ENCODE data around the gene MLST8.
A peak's percentile ranks its signal among the peaks of the same experiment; 100 is the strongest.

Gene MLST8

DNA sequence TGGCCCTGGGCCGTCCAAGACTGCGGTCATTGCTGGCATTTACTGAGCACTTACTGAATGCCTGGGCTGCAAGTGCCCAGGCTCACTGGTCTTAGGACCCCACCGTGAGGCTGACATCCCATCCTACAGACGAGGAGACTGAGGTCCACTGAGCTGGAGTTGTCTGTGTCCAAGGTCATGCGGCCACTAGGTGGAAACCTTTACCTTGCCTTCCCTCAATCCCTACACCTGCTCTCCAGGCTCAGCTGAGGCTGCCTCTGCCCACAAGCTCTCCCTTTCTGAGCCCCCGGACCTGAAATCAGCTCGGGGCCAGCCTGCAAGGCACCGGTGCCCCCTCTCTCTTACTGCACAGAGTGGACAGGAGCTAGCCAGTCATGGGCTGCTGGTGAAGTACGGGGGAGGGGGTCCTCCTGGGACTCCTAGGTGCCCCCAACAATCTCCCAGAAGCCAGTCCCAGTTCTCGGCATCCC, 10.4 kb upstream of the MLST8 start (continued):
- no peak for TF ChIP-seq ZNF18 (tag by site-specific recombination; IDR thresholded peaks at IDR 0.05)
- TF ChIP-seq SCRT1 (tag by site-specific recombination; IDR thresholded peaks at IDR 0.05; ENCODE audit: borderline replicate concordance), result no peak
- no peak for TF ChIP-seq ATF2 (tag by site-specific recombination; IDR thresholded peaks at IDR 0.05; ENCODE audit: low read depth)
- TF ChIP-seq SALL2 (tag by site-specific recombination; IDR thresholded peaks at IDR 0.05; ENCODE audit: borderline replicate concordance), result no peak
- TF ChIP-seq ZNF362 (tag by site-specific recombination; IDR thresholded peaks at IDR 0.05), result no peak
- no peak for TF ChIP-seq ZNF596 (tag by site-specific recombination; IDR thresholded peaks at IDR 0.05)
- peak; percentile 52; the same call in 1 of the 2 replicates for TF ChIP-seq ZEB2 (tag by site-specific recombination; IDR thresholded peaks at IDR 0.05)
- TF ChIP-seq GLIS2 (tag by site-specific recombination; IDR thresholded peaks at IDR 0.05), result no peak
- peak; percentile 83; the same call in 1 of the 2 replicates for TF ChIP-seq ZBTB7A (tag by site-specific recombination; IDR thresholded peaks at IDR 0.05; ENCODE audit: low read depth)
- TF ChIP-seq GLI4 (tag by site-specific recombination; IDR thresholded peaks at IDR 0.05), result no peak
- peak; percentile 70; the same call in 1 of the 2 replicates for TF ChIP-seq ZSCAN30 (tag by site-specific recombination; IDR thresholded peaks at IDR 0.05)
- no peak for TF ChIP-seq ZNF146 (tag by site-specific recombination; IDR thresholded peaks at IDR 0.05)
- no peak for TF ChIP-seq SCRT2 (tag by site-specific recombination; IDR thresholded peaks at IDR 0.05)
- TF ChIP-seq ZNF155 (tag by site-specific recombination; IDR thresholded peaks at IDR 0.05), result no peak
- no peak; the same call in 1 of the 2 replicates for TF ChIP-seq KLF17 (tag by site-specific recombination; IDR thresholded peaks at IDR 0.05)
- no peak for TF ChIP-seq ZNF274 (IDR thresholded peaks at IDR 0.05; ENCODE audit: low read length)
- no peak for TF ChIP-seq ZNF274 (tag by site-specific recombination; IDR thresholded peaks at IDR 0.05; ENCODE audit: borderline replicate concordance)
- TF ChIP-seq, protein P1, sequence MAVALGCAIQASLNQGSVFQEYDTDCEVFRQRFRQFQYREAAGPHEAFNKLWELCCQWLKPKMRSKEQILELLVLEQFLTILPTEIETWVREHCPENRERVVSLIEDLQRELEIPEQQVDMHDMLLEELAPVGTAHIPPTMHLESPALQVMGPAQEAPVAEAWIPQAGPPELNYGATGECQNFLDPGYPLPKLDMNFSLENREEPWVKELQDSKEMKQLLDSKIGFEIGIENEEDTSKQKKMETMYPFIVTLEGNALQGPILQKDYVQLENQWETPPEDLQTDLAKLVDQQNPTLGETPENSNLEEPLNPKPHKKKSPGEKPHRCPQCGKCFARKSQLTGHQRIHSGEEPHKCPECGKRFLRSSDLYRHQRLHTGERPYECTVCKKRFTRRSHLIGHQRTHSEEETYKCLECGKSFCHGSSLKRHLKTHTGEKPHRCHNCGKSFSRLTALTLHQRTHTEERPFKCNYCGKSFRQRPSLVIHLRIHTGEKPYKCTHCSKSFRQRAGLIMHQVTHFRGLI (tag by site-specific recombination; IDR thresholded peaks at IDR 0.05), result no peak
- TF ChIP-seq, protein P2, sequence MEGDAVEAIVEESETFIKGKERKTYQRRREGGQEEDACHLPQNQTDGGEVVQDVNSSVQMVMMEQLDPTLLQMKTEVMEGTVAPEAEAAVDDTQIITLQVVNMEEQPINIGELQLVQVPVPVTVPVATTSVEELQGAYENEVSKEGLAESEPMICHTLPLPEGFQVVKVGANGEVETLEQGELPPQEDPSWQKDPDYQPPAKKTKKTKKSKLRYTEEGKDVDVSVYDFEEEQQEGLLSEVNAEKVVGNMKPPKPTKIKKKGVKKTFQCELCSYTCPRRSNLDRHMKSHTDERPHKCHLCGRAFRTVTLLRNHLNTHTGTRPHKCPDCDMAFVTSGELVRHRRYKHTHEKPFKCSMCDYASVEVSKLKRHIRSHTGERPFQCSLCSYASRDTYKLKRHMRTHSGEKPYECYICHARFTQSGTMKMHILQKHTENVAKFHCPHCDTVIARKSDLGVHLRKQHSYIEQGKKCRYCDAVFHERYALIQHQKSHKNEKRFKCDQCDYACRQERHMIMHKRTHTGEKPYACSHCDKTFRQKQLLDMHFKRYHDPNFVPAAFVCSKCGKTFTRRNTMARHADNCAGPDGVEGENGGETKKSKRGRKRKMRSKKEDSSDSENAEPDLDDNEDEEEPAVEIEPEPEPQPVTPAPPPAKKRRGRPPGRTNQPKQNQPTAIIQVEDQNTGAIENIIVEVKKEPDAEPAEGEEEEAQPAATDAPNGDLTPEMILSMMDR (tag by site-specific recombination; IDR thresholded peaks at IDR 0.05), result peak; percentile 89
- no peak for TF ChIP-seq TSHZ1 (tag by site-specific recombination; IDR thresholded peaks at IDR 0.05; ENCODE audit: borderline replicate concordance)
- TF ChIP-seq PRDM10 (tag by site-specific recombination; IDR thresholded peaks at IDR 0.05), result no peak
- no peak for TF ChIP-seq ZNF791 (tag by site-specific recombination; IDR thresholded peaks at IDR 0.05)
- no peak for TF ChIP-seq ZNF548 (tag by site-specific recombination; IDR thresholded peaks at IDR 0.05)
- TF ChIP-seq ZSCAN23 (tag by site-specific recombination; IDR thresholded peaks at IDR 0.05), result no peak

Data from HEK293 (cell line).